ENCODE data around the gene HOMER2.

DNA sequence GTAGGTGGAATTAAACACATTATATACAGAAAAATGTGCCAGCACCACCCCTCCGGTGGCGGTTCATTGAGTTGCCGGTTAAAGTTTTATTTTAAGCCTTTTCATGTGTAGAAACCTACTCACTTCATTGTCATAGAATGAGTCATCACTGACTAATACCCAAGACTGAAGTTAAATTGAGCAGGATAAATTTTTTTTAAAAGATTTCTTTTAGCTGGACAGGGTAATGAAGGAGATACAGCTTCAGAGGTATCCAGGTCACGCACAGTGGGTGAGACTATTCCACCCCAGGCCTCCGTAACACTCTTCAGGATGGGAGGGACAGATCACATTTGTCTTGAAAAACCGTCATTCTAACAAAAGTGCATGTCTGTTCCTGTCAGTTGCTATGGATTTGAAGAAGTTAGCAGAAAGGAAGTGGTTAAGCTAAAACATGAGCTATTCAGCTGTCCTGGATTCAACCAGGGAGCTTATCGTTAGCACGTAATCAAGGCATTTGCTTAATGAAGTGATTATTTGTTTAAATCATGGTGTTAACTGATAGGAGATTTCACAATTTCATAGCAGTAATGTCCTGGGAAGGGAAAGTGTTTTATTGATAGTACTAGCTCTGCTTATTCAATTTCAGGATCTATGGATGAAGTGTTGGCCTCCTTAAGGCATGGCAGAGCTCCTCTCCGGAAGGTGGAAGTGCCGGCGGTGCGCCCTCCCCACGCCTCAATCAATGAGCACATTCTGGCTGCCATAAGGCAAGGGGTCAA is 119.7 kb downstream of the HOMER2 start:
- TF ChIP-seq, protein P1, sequence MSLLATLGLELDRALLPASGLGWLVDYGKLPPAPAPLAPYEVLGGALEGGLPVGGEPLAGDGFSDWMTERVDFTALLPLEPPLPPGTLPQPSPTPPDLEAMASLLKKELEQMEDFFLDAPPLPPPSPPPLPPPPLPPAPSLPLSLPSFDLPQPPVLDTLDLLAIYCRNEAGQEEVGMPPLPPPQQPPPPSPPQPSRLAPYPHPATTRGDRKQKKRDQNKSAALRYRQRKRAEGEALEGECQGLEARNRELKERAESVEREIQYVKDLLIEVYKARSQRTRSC (CRISPR knock-in tag; IDR thresholded peaks at IDR 0.05; ENCODE audit: low read depth), result no peak
- TF ChIP-seq IKZF1 (IDR thresholded peaks at IDR 0.05) (no peak), PBX3 (CRISPR knock-in tag; IDR thresholded peaks at IDR 0.05; ENCODE audit: borderline replicate concordance) (no peak), ZNF614 (CRISPR knock-in tag; IDR thresholded peaks at IDR 0.05; ENCODE audit: borderline replicate concordance) (no peak), CTCF (CRISPR knock-in tag; IDR thresholded peaks at IDR 0.05) (no peak), ZNF605 (CRISPR knock-in tag; IDR thresholded peaks at IDR 0.05) (no peak), RBM39 (IDR thresholded peaks at IDR 0.05; ENCODE audit: low read depth, low read length, poor library complexity, severe bottlenecking) (no peak), CEBPG (CRISPR knock-in tag; IDR thresholded peaks at IDR 0.05) (no peak), SAFB2 (CRISPR knock-in tag; IDR thresholded peaks at IDR 0.05; ENCODE audit: borderline replicate concordance, low read depth) (no peak), PBX2 (CRISPR knock-in tag; IDR thresholded peaks at IDR 0.05) (no peak), TAF1 (CRISPR knock-in tag; IDR thresholded peaks at IDR 0.05) (no peak), ARNT (IDR thresholded peaks at IDR 0.05) (no peak), ZNF138 (CRISPR knock-in tag; IDR thresholded peaks at IDR 0.05; ENCODE audit: low read depth) (no peak)
- TF ChIP-seq, protein P2, sequence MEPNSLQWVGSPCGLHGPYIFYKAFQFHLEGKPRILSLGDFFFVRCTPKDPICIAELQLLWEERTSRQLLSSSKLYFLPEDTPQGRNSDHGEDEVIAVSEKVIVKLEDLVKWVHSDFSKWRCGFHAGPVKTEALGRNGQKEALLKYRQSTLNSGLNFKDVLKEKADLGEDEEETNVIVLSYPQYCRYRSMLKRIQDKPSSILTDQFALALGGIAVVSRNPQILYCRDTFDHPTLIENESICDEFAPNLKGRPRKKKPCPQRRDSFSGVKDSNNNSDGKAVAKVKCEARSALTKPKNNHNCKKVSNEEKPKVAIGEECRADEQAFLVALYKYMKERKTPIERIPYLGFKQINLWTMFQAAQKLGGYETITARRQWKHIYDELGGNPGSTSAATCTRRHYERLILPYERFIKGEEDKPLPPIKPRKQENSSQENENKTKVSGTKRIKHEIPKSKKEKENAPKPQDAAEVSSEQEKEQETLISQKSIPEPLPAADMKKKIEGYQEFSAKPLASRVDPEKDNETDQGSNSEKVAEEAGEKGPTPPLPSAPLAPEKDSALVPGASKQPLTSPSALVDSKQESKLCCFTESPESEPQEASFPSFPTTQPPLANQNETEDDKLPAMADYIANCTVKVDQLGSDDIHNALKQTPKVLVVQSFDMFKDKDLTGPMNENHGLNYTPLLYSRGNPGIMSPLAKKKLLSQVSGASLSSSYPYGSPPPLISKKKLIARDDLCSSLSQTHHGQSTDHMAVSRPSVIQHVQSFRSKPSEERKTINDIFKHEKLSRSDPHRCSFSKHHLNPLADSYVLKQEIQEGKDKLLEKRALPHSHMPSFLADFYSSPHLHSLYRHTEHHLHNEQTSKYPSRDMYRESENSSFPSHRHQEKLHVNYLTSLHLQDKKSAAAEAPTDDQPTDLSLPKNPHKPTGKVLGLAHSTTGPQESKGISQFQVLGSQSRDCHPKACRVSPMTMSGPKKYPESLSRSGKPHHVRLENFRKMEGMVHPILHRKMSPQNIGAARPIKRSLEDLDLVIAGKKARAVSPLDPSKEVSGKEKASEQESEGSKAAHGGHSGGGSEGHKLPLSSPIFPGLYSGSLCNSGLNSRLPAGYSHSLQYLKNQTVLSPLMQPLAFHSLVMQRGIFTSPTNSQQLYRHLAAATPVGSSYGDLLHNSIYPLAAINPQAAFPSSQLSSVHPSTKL (CRISPR knock-in tag; IDR thresholded peaks at IDR 0.05), result no peak
